Caki2 (cell line): ENCODE measurements around the gene TSHR. TPM values are rescaled to one million over a fixed set of nuclear protein-coding genes. Genes with fewer than 3 reads are reported as not detected.
A peak's percentile ranks its signal among the peaks of the same experiment; 100 is the strongest.

Experiments
- DNase-seq: peaks from one replicate; pipeline ENCODE4 v3.0.0-alpha.2; 2015; ENCODE audit warnings: low read depth
- in situ Hi-C: cut with HindIII; loops from 2 replicates; pipeline ENCODE4 v1.10.0; 2016; ENCODE audit warnings: low sequenced_read_pairs, low pct_unique_long_range_greater_than_20kb, mixed read lengths
- total RNA-seq: library from RNA; depleted of rRNA; stranded (reverse); fragments of >200 nt; shearing (Covaris generic); gene quantifications from 2 replicates; pipeline ENCODE4 v1.2.3, GENCODE V29; 2014; ENCODE audit warnings: low replicate concordance

Gene TSHR
- total RNA-seq, 1 experiment from 2014 or later: 0.81 TPM

DNA sequence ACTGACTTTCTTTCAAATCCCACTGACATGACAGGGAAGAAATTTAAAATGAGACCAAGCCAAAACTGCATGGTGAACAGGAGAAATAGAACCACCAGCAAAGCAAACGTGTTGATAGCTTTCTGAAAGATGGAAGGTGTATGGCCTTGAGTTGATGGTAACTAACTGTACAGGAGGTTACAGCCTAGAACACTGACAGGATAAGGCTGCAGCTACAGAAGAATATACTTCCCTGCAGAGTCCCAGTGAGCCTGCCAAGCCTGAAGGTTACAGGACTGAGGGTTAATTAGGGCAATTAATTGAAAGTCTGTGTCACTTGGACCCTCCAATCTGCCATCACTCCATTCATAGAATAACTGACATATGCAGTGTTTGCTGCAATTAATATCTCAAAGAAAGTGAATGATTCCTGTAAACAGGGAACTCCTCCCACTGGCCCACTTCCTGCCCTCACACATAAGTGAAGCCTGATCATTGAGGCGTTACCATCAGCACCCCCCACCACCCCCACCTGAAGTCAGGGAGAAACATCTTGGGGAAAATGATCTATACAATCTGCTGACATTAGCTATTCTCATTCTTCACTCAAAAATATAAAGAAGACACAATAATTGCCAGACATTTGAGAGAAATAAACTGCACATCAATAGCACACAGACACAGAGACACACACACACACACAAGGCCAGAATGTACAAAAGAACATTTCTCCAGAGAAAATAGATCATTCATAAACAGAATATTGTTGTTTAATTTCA, 191.9 kb downstream of the TSHR start:
- in situ Hi-C loops: no loop called here
- DNase-seq: no peak

GRCh38 chr14:81148635-81149034, 193.2 kb downstream of the TSHR start:
- in situ Hi-C loops: no loop called here

DNA sequence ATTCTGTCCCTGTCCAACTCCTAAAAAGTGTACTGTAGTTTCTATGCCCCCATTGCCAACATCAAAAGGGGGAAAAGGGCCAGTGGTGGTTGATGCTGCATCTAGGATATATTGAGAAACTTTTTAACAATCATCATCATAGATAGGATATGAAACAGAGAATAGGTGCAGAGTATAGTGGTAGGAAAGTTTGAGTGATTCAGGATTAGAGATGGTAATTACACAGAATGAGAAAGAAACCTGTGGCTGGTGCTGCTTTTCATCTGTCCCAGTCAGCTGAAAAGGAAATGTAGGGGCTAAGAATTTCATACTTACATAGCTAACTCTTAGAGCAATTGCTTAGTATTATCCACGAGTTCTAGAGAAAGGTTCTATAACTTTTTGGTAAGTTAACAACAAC, 197.8 kb downstream of the TSHR start:
- in situ Hi-C loops: no loop called here

More at GRCh38 chr14:81148635-81149034, 193.2 kb downstream of the TSHR start:
- no peak for DNase-seq

GRCh38 chr14:81157431-81157830, 202.0 kb downstream of the TSHR start:
- in situ Hi-C loops: no loop called here

More for the DNA sequence above, 197.8 kb downstream of the TSHR start:
- no peak for DNase-seq

GRCh38 chr14:81161088-81161487, 205.7 kb downstream of the TSHR start:
- in situ Hi-C loops: no loop called here
- no peak for DNase-seq

More at GRCh38 chr14:81157431-81157830, 202.0 kb downstream of the TSHR start:
- no peak for DNase-seq

DNA sequence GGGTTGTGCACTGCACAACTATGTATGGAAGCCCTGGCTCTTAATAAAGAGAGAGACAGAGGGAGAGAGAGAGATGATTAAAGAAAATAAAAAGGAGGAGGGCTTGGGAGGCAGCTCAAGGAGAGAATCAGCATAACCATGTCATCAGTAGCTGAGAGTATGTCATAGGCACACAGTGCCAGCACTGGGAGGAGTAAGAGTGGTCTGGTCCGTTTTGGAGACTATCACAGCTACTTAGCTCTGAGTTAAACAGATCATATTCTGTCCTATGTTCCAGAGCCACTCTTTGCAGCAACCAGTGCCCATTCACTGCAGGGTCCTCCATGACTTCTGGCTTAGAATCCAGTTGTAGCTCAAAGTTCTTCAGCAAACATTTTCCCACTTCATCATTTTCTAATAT, 206.3 kb downstream of the TSHR start:
- DNase-seq: no peak
- in situ Hi-C loops: no loop called here

GRCh38 chr14:81162941-81163340, 207.5 kb downstream of the TSHR start:
- in situ Hi-C loops: no loop called here
- peak; percentile 6 for DNase-seq

GRCh38 chr14:81164167-81164774, 208.8 kb downstream of the TSHR start:
- DNase-seq: peak; percentile 86
- in situ Hi-C loops: no loop called here

- in situ Hi-C loops: no loop called here
- no peak for DNase-seq
Measured at GRCh38 chr14:81165188-81165587, 209.8 kb downstream of the TSHR start.

DNA sequence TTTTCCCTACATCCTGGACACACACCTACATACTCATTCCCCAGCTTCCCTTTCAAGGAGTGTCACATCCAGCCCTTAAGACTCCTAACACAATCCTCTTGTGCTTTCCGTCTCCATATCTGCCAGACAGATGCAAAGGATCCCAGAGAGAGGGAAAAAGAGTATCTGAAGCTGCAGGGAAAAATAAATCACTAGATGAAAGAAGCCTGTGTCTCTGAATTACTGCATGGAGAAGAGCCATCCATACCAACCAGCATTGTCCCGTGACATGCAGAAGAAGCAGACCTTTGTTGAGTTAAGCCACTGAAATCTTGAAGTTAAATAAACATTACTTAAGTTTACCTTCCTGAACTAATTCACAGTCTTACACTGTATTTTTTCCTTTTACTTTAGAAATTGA, 210.7 kb downstream of the TSHR start:
- in situ Hi-C loops: no loop called here
- no peak for DNase-seq

DNA sequence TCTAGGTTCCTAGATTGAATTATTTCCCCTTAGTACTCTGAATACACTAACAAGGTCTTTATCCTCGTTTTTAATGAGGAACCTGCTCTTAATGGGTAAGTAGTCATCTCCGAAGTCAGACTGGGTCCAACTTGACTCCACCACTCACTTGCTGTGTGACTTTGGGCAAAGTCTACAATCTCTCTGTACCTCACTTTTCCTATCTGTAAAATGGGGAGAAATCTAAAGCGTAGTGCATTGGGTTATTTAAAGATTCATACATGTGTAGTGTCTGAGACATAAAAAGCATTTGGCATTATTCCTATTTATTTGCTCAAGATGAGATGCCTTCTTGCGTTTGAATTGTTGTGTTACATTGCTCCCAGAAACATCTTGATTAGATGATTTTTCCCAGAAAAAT, 213.8 kb downstream of the TSHR start:
- in situ Hi-C loops: no loop called here
- DNase-seq: no peak

DNA sequence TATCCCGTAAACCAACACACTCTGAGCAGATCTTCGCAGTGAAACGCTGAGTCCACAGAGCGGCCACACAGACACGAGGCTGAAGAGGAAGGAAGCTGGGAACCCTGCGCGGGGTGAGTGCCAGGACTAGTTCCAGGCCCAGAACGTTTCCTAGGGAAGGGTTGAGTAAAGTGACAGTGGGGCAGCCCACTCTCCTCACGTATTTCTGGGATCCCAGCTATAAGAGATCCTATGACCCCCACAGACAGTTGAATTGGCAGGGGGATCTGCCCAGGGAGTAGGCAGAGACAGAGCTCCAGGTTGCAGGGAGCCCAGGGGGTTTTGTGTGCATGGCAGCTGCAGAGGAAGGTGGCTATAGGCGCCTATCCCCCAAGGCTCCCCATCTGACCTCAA, 214.3 kb downstream of the TSHR start:
- no peak for DNase-seq
- in situ Hi-C loops: no loop called here

DNA sequence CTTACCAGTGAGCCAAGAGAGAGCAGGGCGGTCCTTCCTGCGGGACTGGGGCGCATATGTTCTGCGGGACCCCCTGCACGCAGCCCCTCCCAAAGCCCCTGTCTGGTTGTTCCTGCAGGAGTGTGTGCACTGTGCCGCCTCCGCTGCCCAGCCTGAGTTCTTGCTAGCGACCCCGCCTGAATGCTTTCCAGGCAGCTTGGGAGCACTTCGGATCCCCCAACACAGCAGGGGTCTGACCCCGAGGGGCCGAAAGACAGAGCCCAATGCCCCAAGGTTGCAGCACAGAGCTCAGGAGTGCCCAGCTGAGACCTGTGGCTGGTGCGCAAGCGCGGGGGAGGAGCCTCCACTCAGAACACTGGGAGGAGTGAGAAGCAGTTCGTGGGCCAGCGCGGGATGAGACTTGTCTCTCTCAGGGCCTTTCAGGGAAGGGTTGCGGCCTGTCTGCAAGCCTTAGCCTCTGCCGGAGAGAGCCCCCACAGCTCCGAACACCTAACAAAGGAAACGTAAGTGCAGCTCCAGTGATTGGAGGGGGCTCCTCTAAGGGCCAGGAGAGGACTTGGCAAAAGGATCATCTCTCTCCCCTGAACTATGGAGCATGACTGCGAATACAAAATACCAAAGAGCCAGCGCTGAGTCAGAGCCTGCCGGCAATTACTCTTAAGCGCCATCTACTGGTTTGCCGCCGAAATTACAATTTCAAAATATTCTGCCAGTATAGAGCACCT, 214.8 kb downstream of the TSHR start:
- in situ Hi-C loops: no loop called here

DNA sequence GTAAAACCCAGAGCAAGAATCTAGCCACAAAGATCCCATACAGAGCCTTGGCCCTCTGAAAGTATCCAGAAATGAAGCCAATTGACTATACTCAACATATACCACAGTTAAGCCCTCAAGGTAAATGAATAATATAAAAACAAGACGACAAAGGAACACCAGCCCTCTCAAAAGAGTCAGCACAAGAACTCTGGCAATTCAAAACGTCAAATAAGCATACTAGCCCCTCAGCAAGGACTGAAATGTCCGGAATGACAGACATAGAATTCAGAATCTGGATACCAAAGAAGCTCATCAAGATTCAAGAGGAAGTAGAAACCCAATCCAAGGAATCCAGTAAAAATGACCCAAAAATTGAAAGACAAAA, 215.4 kb downstream of the TSHR start:
- no peak for DNase-seq
- in situ Hi-C loops: no loop called here

More for the DNA sequence above, 214.8 kb downstream of the TSHR start:
- DNase-seq: peak; percentile 87

GRCh38 chr14:81172353-81172752, 216.9 kb downstream of the TSHR start:
- in situ Hi-C loops: no loop called here
- DNase-seq: no peak

- DNase-seq: no peak
- in situ Hi-C loops: no loop called here
Measured at GRCh38 chr14:81172881-81173280, 217.5 kb downstream of the TSHR start.

DNA sequence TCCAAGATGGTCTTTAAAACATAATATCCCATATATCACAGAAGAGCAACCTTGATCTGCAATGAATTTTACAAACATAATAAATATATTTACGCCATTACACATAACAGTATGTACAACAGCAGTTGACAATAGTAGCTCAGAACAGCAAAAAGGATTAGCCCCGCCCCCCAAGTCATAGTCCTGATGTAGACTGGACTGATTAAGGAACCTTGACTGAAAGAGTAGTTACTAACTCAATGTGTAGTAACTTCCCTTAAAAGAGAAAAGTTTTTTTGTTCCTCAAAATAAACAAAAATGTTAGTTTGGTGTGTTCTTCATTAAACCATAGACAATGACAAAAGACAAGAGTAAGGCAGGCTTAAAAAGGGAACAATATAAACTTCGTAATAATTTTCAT, 220.8 kb downstream of the TSHR start:
- DNase-seq: no peak
- in situ Hi-C loops: no loop called here

DNA sequence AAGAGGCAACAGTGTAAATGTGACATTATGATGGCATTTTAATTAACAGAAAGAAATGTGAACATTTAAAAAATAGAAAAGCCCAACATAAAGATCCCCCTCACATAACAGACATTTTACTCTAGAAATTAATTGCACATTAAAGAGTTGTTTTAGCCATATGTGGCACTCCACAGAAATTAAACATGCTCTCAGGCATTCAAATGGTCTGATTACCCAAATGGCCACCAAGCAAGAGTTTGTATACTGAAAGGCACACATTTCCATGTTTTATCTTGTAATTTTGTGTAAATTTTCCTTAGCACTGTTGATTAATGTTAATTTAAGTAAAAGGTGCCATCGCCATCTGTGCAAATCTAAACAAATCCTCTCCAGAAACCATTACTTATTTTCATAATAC, 221.8 kb downstream of the TSHR start:
- in situ Hi-C loops: no loop called here
- no peak for DNase-seq

DNA sequence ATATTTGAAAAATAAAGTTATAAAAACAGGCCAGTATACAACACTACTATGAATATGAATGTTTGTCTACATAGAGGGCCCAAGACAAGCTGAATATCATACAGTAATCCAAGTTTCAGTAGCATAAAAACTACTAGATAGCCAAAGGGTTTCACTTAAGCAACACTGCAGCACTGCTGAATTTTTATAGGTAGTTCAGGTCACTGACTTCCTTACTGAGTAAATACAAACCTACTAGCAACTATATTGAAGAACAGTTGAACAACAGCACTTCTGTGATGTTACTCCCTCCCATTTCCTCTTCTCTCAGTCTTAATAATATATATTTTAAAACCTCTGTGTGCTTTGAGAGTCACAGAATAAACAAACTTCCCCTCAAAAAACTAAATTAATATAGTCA, 222.6 kb downstream of the TSHR start:
- no peak for DNase-seq
- in situ Hi-C loops: no loop called here
